GM19351 (cell line): ENCODE results near the gene RPL19.

Experiments
- ATAC-seq: cut with Tn5 transposase; IDR thresholded peaks from one replicate; pipeline ENCODE4 v1.9.1; 2021; ENCODE audit warnings: mild to moderate bottlenecking, moderate library complexity; ENCODE audit not compliant: unreplicated experiment

RPL19 gene

DNA sequence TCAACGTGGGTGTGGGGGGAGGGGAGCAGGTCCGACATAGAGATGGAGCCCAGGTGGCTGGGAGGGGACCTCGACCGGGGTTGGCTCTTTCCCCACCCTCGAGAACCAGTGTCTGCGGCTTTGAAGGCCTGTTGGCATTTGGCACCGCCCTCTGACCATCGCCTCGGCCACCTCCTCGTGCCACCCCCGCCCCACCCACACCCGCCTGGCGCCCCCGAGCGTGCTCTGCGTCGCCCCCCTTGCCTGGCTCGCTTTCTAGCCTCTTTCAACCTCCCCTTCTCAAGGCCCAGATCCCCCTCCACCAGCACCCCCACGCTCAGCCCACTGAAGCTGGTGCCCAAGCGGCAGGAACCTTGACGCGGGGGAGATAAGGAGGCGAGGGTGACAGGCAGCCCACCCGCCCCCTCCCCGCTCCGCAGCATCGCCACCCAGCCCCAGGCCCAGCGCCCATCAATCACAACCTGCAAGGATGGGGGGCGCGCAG, 3.2 kb upstream of the RPL19 start:
- no peak for ATAC-seq

DNA sequence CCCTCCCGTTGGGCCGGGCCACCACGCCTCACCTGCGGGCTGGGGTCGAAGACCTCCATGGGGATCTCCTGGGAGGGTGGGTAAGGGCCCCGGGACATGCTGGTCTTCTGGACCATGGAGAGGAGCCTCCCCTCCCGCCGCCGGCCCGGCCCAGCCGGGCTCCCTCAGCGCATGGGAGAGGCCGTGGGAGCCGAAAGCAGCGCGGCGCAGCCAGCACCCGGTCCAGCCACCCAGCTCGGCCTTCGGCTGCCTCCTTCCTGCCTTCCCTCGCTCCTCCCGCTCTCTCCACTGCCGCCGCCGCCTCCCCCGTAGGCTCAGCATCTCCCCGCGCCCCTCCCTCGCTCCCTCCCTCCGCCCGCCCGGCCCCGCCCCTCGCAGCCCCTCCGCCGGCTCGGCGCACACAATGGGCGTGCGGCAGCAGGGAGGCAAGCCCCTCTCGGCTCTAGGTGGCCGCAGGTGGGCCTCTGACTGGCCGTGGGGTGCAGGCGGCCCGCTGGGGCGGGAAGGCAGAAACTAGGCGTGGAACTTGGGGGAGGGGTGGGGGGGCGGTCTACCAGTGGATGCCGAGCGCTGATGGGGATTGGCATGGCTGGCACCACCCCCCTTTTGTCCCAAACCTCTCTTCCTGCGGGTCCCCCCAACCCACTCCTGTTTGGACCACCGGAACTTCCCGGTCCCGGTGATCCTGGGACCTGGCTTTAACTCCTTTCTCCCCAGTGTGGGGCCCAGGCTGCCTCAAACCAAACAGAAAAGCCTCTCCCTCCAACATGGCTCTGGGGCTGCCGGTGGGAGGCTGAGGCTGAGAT, 2.5 kb upstream of the RPL19 start, which contains the start of gene CACNB1:
Gene CACNB1 (minus strand): TSS at position 290 of the 806 bp plus-strand sequence. CDS start 174 bp downstream, at position 116.
- ATAC-seq, result peak; percentile 39

DNA sequence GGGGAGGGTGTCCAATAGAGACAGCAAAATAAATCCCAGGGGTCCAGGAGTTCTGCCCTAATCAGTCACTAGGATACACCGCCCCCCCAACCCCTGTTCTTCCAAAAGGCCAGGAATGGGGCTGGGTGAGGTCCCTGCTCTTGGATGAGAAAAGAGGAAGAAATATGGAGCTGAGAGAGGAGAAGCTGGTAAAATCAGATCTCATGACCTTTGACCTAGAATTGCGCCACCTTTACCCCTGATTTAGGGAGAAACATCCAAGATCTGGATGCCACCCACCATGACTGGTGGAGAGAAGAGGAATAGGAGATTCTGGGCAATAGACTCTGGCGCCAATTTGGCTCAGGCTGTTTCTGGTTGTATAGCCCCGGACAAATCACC, 1.9 kb upstream of the RPL19 start:
- ATAC-seq, result no peak

DNA sequence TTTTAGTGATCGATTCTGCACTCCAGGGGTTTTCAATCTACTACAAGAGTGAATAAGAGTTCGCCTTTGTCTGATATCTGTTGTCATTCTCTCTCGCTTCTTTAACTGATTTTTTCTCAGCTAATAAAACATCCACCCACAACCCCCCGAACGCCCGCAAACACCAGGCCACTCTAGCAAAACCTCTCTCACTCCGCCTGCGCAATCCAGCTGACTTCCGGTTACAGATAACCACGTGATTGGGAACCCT, 338 bp upstream of the RPL19 start:
- peak; percentile 53 for ATAC-seq

DNA sequence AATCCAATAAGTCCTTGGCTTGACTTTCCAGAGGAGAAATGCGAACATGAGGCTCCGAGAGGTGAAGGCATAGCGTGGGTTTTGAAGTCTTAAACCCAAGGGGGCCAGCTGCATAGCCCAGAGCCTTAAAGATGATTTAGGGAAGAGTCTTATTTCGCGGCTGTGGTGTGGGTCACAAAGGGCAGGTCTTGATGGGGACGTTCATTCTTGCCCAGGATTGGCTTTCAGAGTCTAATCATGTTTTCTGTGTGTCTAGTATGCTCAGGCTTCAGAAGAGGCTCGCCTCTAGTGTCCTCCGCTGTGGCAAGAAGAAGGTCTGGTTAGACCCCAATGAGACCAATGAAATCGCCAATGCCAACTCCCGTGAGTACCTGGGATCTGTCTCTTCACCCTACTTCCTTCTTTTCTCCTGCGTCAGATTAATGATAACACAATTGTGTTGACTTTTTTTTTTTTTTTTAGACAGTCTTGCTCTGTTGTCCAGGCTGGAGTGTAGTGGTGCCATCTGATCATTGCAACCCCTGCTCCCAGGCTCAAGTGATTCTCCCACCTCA, 951 bp downstream of the RPL19 start:
- ATAC-seq, result no peak

DNA sequence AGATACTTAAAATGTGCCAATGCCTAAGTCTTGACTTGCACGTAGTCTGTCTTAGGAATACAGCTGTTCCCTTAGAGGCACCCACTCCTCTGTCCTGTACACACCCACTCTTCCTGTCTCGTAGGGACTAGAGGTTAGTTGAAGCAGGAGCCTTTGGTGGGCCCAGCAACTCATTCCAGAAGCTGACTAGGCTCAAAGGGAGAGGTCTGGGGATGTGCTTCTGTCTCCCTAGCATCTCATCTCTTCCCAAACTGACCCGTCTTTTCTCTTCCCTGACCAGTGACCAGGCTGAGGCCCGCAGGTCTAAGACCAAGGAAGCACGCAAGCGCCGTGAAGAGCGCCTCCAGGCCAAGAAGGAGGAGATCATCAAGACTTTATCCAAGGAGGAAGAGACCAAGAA, 4.2 kb downstream of the RPL19 start:
- ATAC-seq, result no peak

DNA sequence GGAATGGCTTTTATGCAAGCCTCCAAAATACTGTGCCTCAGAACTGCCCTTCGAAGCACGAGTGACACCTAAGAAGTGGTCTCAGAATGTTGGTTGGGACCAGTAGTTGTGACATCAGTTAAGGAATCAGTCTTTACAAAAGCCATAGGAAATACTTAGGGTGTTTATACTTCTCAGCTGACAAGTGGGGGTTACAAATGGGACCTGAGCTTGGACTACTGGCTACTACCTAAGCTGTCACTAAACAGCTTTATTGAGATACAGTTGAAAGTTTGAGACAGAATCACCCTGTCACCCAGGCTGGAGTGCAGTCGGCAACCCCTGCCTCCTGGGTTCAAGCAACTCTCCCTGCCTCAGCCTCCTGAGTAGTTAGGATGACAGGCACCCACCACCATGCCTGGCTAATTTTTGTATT, 5.0 kb downstream of the RPL19 start:
- ATAC-seq, result no peak

DNA sequence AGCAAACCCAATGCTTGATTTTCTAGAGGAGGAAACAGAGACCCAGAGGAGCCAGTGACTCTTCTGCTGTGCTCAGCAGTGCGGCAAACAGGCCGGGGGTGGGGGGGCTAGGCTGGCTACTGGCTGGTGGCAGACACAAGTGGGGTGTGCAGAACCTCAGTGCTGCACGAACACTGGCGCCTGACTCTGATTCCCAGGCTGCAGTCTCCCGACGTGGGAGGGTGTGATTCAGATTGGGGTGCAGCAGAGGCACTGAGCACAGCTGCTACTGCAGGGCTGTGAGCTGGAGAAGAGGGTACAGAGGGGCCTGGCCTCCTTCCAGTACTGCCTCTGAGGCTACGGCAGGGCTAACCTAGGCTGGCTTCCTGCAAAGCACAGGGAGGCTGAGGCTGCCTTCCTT, 8.1 kb downstream of the RPL19 start:
- no peak for ATAC-seq

DNA sequence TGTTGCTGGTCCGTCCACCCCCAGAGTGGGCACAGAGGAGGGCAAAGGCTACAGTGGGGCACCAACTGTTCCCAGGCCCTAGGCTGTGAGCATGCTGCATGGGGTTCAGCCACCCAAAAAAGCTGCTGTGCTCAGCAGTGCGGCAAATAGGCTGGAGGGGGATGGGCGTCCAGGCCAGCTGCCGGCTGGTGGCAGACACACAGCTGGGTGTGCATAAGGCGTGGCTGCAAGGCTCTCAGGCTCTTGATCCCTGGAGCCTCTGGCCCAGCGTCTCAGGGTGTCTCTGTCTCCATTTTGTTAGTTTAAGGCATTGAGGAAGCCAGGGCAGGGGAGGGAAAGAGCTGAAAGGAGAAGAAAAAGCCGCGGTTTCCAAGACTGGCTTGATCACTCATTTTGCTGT, 8.8 kb downstream of the RPL19 start:
- no peak for ATAC-seq

DNA sequence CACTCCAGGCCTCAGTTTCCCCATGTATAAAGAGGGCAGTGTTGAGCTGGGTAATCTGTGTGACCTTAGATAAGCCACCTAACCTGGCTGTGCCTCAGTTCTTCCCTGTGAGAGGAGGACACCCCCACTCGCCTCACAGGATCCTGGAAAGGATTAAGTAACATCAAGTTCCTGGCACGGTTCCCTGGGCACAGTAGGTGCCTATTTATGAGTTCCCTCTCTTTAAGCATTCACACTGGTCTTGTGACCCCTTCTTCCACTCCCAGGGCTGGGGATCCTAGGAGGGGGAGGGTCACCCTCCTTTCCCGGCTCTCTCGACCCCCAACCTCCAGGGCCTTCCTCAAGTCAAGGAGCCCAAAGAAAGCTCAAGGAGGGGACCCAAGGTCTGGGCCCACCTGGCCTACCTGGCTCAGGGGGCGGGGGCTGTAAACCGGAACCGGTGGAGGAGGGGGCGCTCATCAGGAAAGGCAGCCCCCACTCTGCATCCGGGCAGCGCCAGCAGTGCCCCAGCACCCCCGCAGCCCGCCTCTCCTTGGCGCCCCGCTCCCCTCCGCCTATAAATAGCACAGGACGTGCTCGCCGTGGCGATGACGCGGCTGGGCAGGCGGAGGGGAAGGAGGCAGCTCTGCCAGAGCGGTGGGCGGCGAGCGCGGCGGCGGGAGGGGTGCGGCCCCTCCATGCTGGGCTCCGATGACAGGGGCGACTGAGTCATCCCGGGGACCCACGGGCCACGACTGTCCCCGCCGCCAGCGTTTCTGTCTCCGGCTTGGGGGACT, 9.4 kb downstream of the RPL19 start:
- no peak for ATAC-seq

DNA sequence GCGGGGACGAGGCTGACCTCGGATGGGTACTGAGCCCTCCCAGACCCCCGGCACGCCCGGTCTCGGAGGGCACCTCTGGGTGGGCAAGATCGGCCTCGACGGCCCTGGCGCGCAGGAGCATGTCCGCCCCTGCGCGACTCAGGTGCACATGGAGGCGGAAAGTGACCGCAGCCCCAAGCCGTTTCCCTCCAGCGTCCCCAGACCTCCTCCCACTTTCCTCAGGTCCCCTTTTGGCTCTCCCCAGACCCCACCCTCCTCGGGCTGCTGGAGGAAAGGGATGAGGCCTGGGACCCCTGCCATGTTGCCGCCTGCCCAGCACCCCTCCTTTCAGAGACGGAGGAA, 10.0 kb downstream of the RPL19 start:
- no peak for ATAC-seq

DNA sequence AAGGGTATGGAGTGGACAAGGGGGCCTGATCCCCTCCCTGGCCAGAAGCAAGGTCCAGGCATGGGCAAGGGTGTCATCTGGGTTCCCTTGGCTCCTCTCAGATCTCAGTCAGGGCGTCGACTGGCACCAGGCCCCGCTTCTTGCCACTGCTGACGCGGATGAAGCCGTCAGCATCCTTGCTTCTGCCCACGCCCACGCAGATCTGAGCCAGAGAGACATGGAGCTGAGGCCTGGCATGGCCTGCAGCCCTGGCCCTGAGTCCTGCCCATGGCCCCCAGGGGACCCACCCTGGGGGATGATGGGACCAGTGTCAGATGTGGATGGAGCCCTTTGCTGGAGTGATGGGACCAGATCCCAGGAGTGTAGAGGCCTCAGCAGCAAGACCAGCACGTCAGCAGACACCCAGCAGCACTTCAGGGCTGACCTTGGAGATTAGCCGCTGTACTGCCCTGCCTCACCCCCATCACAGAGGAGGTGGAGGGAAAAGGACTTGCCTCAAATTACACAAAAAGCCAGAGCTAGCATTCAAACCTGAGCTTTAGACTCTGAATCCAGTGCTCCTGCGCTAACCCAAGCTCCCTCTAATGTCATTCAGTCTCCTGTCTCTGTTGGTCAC, 12.2 kb downstream of the RPL19 start:
- no peak for ATAC-seq

DNA sequence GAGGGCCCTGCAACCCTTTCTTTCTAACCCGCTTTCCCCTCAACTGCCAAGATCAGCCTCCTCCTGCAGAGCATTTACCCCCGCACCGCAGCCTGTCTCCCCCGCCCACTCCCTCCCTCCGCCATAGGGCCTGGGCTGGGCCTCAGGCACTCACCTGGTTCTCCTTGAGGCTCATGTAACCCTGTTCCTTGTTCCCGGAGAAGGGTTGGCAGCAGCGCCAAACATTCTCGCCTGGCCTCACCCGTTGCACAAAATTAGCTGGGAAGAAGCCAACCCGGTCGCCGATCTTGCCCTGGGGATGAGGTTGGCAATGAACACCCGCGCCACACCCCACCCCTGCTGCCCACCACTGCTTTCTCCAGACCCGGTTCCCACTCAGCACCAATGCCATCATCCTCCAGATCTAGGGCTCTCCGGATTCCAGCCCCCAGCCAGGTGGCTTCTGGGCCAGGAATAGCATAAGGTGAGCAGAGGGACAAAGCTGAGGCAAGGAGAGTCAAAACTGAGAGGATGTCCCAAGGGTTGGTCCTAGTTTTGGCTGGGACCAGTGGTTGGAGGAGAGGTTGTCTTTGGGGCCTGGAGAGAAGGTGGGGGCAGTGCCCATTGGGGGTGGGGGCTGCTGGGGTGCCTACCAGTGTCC, 12.9 kb downstream of the RPL19 start:
- ATAC-seq, result no peak

DNA sequence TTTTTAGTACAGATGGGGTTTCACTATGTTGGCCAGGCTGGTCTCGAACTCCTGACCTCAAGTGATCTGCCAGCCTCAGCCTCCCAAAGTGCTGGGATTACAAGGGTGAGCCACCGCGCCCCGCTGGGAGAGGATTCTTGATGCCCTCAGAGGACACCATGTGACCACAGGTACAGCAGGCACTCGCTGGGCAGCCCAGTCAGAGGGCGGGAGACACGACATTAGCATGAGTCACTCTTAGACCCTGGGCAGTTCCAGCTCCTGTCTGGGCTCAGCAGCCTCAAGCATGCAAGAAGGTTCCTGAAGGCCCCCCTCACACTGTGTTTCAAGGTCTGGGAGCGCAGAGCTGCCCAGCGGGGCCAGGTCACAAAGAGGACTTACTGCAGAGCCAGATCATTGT, 13.8 kb downstream of the RPL19 start:
- ATAC-seq, result no peak

DNA sequence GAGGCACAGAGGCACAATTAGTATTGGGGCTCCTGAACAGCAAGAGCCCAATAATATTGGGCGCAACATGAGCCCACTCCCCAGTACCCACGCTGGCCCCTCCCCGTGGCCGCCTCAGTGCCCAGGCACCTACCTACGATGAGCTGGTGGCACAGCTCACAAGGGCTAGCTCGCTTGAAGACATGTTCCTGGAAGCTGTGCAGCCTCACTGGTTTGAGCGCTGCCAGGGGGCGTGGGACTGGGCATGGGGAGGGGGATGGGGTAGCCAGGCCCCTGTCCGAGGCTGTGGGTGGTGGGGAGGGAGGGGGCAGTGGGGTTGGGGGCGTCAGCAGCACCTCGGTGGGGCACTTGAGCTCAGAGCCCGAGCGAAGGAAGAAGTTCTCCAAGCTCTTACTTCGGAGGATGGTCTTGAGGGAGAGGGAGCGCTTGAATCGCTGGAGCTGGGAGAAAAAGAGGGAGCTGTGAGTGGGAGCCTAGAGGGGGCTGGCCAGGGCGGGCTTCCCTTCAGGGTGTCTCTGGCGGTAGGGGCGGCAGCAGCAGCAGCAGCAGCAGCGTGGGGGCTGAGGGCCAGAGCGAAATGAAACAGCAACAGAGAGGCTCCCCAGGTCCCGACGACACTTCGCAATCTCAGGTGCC, 17.8 kb downstream of the RPL19 start:
- ATAC-seq, result no peak

DNA sequence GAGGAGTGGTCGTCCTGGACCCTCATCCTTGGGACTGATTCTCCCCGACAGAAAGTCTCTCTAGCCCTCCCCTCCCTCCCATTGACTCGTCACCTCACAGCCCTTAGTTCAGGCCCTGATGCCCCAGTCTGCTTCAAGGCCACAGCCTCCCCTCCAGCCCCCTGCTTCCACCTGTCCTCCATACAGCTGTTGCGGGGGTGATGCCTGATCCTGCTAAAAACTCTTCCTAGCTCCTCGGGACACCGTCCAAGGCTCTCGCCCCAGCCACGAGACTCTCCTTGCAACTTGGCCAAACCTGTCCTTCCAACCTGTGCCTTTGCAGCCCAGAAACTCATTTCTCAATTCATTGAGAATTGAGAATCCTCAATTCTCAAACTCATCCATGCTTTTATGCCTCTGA, 18.8 kb downstream of the RPL19 start:
- no peak for ATAC-seq

DNA sequence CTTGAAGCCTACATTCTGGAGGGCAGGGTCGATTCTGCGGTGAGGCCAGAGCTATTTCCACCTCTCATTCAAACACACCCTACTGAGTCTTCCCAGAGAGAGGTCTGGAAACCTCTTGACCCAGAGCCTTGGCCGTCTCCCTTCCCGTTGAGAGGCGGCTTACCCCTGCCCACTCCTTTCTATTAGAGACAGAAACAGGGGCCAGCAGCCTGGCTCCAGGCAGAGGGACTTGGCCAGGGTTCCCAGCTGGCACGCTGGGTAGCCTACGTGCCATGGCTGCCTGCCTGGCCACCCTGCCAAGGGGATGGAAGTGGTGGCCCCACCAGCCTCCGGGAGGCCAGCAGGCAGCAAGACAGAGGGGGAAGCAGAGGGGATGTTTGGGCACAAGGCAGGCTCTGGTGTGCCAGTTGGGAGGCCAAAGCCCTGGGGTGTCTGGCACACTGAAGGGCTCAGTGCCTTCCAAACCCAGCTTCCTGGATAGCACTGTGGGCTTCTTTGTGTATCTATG, 19.6 kb downstream of the RPL19 start:
- no peak for ATAC-seq

DNA sequence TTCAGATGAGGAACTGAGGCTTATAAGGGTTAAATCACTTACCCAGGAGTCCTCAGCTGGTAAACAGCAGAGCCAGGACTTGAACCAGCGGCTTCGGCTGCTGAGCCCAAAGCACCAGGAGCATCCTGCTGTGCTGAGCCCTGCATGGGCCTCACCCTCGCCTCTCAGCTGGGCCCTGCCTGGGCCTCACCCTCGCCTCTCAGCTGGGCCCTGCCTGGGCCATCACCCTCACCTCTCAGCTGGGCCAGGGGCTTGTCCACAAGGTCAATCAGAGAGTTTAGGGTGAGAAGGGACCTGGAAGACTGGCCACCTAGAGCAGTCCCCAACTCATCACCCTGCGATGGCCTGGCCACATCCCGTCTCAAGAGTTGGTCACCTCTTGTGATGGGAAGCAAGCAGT, 21.5 kb downstream of the RPL19 start:
- no peak for ATAC-seq

DNA sequence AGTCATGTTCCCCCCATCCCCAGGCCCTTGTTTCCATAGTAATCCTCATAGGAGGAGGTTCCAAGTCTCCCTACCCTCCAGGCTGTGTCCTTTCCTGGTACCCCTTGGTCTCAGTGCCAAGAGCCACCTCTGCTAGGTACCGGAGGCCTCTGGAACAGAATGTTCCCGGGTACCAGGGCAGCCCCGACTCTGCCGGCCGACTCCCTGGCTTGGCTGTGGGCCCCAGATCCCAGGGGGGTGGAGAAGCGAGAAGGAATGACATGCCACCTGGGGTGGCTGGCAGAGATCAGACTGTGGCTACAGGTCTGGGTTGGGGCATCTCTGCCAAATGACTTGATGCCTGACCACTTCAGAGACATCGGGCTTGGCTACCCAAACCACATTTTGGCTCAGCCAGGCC, 22.1 kb downstream of the RPL19 start:
- no peak for ATAC-seq
